NB4 (cell line): ENCODE data around the gene PPP4R4.

Experiments
- CTCF ChIP-seq: IDR thresholded peaks from one replicate; pipeline ENCODE4 v1.5.1; 2012; ENCODE audit warnings: low read depth, low read length
- MYC ChIP-seq: IDR thresholded peaks from 2 replicates; pipeline ENCODE4 v1.6.1; 2011; ENCODE audit warnings: low read depth, low read length
- POLR2A ChIP-seq: IDR thresholded peaks from 2 replicates; pipeline ENCODE4 v1.6.1; 2011; ENCODE audit warnings: mild to moderate bottlenecking; ENCODE audit not compliant: insufficient read length; ENCODE audit errors: extremely low read depth

GRCh38 chr14:94303111-94303510, 129.0 kb downstream of the PPP4R4 start:
- TF ChIP-seq CTCF (no peak), POLR2A (no peak), MYC (no peak)
